ENCODE results near the gene MTURN.
"Not testable (repeated sequence)": the region's sequence is repeated elsewhere in the genome, so short reads cannot be mapped to it uniquely, and the experiment has no call there.

The MTURN gene

GRCh38 chr7:30182814-30183213 is 48.0 kb downstream of the MTURN start:
- DNase-seq (ENCODE audit: low read depth), result no peak
- TF ChIP-seq CTCF (IDR thresholded peaks at IDR 0.05; ENCODE audit: low read length, missing control alignments), result no peak
- no peak overlapping the region for H3K4me3 ChIP-seq (replicated peaks; ENCODE audit: low read depth, low read length)

DNA sequence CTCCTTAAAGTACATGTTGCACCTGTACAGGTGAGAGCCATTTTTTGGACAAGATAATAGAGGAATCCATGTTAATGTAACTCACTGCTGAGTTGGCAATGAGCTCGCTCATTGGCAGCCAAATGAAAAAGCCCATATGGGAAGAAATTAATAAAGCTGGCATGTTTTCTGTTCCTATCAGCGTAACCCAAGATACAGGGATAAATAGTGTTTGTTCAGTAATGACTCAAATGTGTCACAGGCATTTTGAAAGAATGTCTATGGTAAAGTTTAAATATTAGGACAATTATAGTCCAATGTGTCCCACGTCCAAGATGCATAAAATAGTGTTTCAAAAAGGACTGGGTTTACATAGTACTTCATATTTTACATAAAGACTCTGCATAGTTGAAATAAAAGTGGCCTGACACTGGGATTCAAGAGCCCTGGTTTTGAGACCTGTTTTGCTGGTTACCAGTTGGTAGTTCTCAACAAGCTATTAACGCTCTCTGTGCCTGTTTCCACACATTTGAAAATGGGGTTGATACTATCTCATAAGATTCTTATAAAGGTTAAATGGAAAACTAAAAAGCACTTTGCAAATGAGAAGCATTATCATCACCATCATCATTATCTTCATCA is 49.1 kb downstream of the MTURN start:
- no peak for TF ChIP-seq CTCF (IDR thresholded peaks at IDR 0.05; ENCODE audit: low read length, missing control alignments)
- no peak overlapping the region for H3K4me3 ChIP-seq (replicated peaks; ENCODE audit: low read depth, low read length)
- DNase-seq (ENCODE audit: low read depth), result no peak

DNA sequence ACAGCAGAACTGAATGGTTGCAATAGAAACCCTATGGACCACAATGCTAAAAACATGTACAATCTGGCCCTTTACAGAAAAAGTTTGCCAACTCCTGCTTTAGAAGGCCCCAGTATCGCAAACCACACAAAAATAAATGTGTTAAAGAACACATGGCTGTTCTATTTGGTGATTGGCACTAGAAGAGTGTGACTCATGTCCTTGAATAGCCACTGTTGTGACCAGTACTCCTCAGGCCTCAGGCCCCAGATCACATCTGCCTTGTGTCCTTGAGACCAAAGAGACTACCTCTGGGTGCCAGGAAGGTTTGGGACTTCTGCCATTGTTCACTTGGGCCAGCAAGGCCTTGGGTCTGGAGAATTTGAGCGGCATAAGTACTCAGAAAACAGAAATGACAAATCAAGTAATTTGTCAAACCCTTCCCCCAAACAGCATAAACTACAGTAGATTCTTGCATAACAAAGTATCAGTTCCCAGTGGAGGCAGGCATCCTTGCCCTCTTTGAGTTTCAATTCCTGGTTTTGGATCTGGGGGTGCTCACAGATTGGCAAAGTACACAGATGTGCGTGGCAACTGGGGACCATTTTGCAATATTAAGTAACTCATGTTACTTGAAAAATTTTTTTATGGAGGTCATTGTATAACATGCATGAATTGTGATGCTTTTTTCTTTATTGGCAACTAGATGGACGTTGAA is 50.2 kb downstream of the MTURN start:
- DNase-seq (ENCODE audit: low read depth), result no peak
- no peak overlapping the region for H3K4me3 ChIP-seq (replicated peaks; ENCODE audit: low read depth, low read length)
- no peak for TF ChIP-seq CTCF (IDR thresholded peaks at IDR 0.05; ENCODE audit: low read length, missing control alignments)

GRCh38 chr7:30185496-30185895 is 50.7 kb downstream of the MTURN start:
- no peak for TF ChIP-seq CTCF (IDR thresholded peaks at IDR 0.05; ENCODE audit: low read length, missing control alignments)
- no peak for DNase-seq (ENCODE audit: low read depth)
- no peak overlapping the region for H3K4me3 ChIP-seq (replicated peaks; ENCODE audit: low read depth, low read length)

GRCh38 chr7:30186725-30187124 is 51.9 kb downstream of the MTURN start:
- TF ChIP-seq CTCF (IDR thresholded peaks at IDR 0.05; ENCODE audit: low read length, missing control alignments), result no peak

DNA sequence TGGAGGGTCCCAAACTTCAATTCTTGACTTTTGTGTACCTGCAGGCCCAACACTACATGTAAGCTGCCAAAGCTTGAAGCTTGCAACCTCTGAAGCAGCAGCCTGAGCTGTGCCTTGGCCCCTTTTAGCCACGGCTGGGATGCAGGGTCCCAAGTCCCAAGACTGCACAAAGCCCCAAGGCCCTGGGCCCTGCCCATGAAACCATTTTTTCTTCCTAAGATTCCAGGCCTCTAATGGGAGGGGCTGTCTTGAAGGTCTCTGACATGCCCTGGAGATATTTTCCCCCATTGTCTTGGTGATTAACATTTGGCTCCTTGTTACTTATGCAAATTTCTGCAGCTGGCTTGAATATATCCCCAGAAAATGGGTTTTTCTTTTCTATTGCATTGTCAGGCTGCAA is 52.7 kb downstream of the MTURN start:
- no peak for TF ChIP-seq CTCF (IDR thresholded peaks at IDR 0.05; ENCODE audit: low read length, missing control alignments)
- H3K4me3 ChIP-seq (replicated peaks; ENCODE audit: low read depth, low read length), result no peak overlapping the region
- no peak for DNase-seq (ENCODE audit: low read depth)

More at GRCh38 chr7:30186725-30187124, 51.9 kb downstream of the MTURN start:
- no peak for DNase-seq (ENCODE audit: low read depth)
- no peak overlapping the region for H3K4me3 ChIP-seq (replicated peaks; ENCODE audit: low read depth, low read length)

GRCh38 chr7:30188381-30188780 is 53.6 kb downstream of the MTURN start:
- not testable (repeated sequence) for DNase-seq (ENCODE audit: low read depth); H3K4me3 ChIP-seq (replicated peaks; ENCODE audit: low read depth, low read length)

All from fibroblast of pulmonary artery (primary cell).